ENCODE measurements around the gene METTL24.

METTL24 gene

GRCh38 chr6:110198561-110198960, 159.6 kb downstream of the METTL24 start:
- no peak for DNase-seq

- no peak for DNase-seq
Measured at GRCh38 chr6:110196874-110197273, 161.3 kb downstream of the METTL24 start.

- DNase-seq = no peak
Measured at GRCh38 chr6:110195639-110196038, 162.5 kb downstream of the METTL24 start.
